Measurements from ENCODE around the gene FBXO31. TPM values are rescaled to one million over a fixed set of nuclear protein-coding genes. Genes with fewer than 3 reads are reported as not detected.
A peak's percentile ranks its signal among the peaks of the same experiment; 100 is the strongest.

FBXO31 gene
- total and polyA plus RNA-seq, 2 of the 13 experiments (the other 11 are each of a cell fraction or from before 2014, with no cell fraction given): 92.4 to 101 TPM

GRCh38 chr16:87383505-87384161 is at the start of gene FBXO31 (continued):
- TF ChIP-seq, protein P1, sequence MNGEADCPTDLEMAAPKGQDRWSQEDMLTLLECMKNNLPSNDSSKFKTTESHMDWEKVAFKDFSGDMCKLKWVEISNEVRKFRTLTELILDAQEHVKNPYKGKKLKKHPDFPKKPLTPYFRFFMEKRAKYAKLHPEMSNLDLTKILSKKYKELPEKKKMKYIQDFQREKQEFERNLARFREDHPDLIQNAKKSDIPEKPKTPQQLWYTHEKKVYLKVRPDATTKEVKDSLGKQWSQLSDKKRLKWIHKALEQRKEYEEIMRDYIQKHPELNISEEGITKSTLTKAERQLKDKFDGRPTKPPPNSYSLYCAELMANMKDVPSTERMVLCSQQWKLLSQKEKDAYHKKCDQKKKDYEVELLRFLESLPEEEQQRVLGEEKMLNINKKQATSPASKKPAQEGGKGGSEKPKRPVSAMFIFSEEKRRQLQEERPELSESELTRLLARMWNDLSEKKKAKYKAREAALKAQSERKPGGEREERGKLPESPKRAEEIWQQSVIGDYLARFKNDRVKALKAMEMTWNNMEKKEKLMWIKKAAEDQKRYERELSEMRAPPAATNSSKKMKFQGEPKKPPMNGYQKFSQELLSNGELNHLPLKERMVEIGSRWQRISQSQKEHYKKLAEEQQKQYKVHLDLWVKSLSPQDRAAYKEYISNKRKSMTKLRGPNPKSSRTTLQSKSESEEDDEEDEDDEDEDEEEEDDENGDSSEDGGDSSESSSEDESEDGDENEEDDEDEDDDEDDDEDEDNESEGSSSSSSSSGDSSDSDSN (CRISPR knock-in tag; IDR thresholded peaks at IDR 0.05): no peak; the same call in 1 of the 2 replicates
- TF ChIP-seq ZNF577 (CRISPR knock-in tag; IDR thresholded peaks at IDR 0.05; ENCODE audit: borderline replicate concordance, low read depth) (no peak), EEA1 (CRISPR knock-in tag; IDR thresholded peaks at IDR 0.05; ENCODE audit: borderline replicate concordance) (peak; percentile 65; the same call in 1 of the 2 replicates), RFX1 (IDR thresholded peaks at IDR 0.05) (no peak), DPF2 (CRISPR knock-in tag; IDR thresholded peaks at IDR 0.05; ENCODE audit: borderline replicate concordance, low read depth) (0 out of 2 replicates have a peak, but pooled peaks have one; percentile 58), ZNF20 (CRISPR knock-in tag; IDR thresholded peaks at IDR 0.05) (no peak), ATF1 (CRISPR knock-in tag; IDR thresholded peaks at IDR 0.05) (no peak; the same call in 1 of the 2 replicates), ZNF296 (CRISPR knock-in tag; conservative IDR thresholded peaks at IDR 0.05) (no peak), SNAPC2 (CRISPR knock-in tag; IDR thresholded peaks at IDR 0.05) (peak; percentile 88; the same call in 1 of the 2 replicates), MXI1 (IDR thresholded peaks at IDR 0.05; ENCODE audit: borderline replicate concordance, low read depth, low read length) (peak; percentile 95; the same call in 2 of the 3 replicates), TBL1XR1 (IDR thresholded peaks at IDR 0.05; ENCODE audit: borderline replicate concordance, low read length, partially characterized antibody) (no peak), POLR2G (IDR thresholded peaks at IDR 0.05; ENCODE audit: low read depth, low read length) (no peak), POLR2A (IDR thresholded peaks at IDR 0.05; ENCODE audit: insufficient read depth in 1 of 2, low read depth in 2 of 2, low read length in 2 of 2) (peak in 1 of 2 experiments; percentile 74; a peak in 2 of 4 replicates), CCAR2 (optimal IDR thresholded peaks at IDR 0.05; ENCODE audit: low read depth, low read length) (no peak), RXRB (CRISPR knock-in tag; IDR thresholded peaks at IDR 0.05; ENCODE audit: borderline replicate concordance) (peak; percentile 93), ELF3 (CRISPR knock-in tag; IDR thresholded peaks at IDR 0.05) (peak; percentile 80)
- TF ChIP-seq, protein P2, sequence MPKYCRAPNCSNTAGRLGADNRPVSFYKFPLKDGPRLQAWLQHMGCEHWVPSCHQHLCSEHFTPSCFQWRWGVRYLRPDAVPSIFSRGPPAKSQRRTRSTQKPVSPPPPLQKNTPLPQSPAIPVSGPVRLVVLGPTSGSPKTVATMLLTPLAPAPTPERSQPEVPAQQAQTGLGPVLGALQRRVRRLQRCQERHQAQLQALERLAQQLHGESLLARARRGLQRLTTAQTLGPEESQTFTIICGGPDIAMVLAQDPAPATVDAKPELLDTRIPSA (CRISPR knock-in tag; IDR thresholded peaks at IDR 0.05; ENCODE audit: borderline replicate concordance): no peak; the same call in 1 of the 2 replicates
- TF ChIP-seq, protein P3, sequence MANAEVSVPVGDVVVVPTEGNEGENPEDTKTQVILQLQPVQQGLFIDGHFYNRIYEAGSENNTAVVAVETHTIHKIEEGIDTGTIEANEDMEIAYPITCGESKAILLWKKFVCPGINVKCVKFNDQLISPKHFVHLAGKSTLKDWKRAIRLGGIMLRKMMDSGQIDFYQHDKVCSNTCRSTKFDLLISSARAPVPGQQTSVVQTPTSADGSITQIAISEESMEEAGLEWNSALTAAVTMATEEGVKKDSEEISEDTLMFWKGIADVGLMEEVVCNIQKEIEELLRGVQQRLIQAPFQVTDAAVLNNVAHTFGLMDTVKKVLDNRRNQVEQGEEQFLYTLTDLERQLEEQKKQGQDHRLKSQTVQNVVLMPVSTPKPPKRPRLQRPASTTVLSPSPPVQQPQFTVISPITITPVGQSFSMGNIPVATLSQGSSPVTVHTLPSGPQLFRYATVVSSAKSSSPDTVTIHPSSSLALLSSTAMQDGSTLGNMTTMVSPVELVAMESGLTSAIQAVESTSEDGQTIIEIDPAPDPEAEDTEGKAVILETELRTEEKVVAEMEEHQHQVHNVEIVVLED (CRISPR knock-in tag; IDR thresholded peaks at IDR 0.05; ENCODE audit: borderline replicate concordance): peak; percentile 86
- TF ChIP-seq, protein P4, sequence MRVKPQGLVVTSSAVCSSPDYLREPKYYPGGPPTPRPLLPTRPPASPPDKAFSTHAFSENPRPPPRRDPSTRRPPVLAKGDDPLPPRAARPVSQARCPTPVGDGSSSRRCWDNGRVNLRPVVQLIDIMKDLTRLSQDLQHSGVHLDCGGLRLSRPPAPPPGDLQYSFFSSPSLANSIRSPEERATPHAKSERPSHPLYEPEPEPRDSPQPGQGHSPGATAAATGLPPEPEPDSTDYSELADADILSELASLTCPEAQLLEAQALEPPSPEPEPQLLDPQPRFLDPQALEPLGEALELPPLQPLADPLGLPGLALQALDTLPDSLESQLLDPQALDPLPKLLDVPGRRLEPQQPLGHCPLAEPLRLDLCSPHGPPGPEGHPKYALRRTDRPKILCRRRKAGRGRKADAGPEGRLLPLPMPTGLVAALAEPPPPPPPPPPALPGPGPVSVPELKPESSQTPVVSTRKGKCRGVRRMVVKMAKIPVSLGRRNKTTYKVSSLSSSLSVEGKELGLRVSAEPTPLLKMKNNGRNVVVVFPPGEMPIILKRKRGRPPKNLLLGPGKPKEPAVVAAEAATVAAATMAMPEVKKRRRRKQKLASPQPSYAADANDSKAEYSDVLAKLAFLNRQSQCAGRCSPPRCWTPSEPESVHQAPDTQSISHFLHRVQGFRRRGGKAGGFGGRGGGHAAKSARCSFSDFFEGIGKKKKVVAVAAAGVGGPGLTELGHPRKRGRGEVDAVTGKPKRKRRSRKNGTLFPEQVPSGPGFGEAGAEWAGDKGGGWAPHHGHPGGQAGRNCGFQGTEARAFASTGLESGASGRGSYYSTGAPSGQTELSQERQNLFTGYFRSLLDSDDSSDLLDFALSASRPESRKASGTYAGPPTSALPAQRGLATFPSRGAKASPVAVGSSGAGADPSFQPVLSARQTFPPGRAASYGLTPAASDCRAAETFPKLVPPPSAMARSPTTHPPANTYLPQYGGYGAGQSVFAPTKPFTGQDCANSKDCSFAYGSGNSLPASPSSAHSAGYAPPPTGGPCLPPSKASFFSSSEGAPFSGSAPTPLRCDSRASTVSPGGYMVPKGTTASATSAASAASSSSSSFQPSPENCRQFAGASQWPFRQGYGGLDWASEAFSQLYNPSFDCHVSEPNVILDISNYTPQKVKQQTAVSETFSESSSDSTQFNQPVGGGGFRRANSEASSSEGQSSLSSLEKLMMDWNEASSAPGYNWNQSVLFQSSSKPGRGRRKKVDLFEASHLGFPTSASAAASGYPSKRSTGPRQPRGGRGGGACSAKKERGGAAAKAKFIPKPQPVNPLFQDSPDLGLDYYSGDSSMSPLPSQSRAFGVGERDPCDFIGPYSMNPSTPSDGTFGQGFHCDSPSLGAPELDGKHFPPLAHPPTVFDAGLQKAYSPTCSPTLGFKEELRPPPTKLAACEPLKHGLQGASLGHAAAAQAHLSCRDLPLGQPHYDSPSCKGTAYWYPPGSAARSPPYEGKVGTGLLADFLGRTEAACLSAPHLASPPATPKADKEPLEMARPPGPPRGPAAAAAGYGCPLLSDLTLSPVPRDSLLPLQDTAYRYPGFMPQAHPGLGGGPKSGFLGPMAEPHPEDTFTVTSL (CRISPR knock-in tag; IDR thresholded peaks at IDR 0.05; ENCODE audit: borderline replicate concordance): no peak; the same call in 1 of the 2 replicates

Measured in HepG2 (cell line).